Stimulated activated CD4-positive, alpha-beta T cell treated with anti-CD3 and anti-CD28 coated beads, Interleukin-12 subunit alpha, Interleukin-12 subunit beta, amount 100 ng/mL, for 24 hours (primary cell): Measurements from ENCODE around the gene POMGNT2.

Experiments used
- DNase-seq, 2 experiments: peaks; one replicate each; pipeline ENCODE4 v3.0.0-alpha.2; 2020; ENCODE audit warnings: low read depth in 2 of 2

Gene POMGNT2

DNA sequence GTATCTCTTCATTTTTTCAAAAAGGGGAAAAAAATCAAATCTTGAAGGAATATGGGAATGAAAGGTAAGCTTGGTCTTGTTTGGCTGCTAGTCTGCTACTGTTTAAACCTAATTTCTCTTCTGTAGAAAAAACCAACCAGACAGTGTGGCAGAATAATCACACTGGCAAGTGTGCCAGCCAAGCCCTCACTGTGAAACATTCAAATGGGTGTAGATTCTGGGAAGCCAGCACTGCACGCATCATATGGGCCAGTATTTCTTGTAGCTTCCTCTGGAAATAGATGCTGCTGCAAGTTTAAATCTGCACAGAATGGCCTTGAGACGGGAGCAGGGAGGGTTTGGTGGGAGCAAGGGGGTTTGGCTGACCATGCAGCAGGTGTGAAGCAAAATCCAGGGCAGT is 62.1 kb downstream of the POMGNT2 start:
- DNase-seq: no peak

- no peak for DNase-seq
These were observed 62.7 kb downstream of the POMGNT2 start for GRCh38 chr3:43043071-43043766.

DNA sequence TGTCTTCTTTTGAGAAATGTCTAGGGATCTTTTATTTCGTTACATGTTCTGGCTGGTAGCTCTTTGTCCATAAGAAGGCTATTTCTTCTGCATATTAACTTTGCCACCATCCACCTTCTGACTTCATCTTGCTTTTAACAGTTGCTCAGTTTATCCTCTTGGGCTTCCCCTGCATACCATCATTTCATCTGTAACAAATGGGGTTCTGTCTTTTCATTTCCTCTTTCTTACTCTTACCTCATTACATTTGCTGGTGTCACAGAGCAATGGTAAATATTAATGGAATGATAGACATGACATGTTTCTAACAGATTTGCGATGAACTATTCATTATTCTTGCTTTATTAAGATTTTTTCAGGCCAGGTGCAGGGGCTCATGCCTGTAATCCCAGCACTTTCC is 64.4 kb downstream of the POMGNT2 start:
- no peak for DNase-seq

DNA sequence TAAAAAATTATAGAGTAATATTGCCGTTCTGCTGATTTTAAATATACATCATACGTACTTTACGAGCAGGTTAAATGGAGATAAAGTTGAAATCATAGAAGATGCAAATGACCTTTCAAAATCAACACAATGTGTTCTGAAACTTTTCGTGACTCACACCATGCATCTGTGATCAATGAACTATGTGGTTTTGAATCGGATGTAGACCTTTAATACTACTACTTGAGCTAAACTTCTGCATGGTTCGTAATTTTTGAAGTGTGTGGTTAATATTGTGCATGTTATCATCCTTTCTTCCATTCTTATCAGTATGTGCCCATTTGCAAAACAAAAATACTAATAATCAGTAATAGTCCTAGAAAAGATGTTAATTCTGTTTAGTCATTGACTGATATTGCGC is 67.9 kb downstream of the POMGNT2 start:
- DNase-seq: no peak

DNA sequence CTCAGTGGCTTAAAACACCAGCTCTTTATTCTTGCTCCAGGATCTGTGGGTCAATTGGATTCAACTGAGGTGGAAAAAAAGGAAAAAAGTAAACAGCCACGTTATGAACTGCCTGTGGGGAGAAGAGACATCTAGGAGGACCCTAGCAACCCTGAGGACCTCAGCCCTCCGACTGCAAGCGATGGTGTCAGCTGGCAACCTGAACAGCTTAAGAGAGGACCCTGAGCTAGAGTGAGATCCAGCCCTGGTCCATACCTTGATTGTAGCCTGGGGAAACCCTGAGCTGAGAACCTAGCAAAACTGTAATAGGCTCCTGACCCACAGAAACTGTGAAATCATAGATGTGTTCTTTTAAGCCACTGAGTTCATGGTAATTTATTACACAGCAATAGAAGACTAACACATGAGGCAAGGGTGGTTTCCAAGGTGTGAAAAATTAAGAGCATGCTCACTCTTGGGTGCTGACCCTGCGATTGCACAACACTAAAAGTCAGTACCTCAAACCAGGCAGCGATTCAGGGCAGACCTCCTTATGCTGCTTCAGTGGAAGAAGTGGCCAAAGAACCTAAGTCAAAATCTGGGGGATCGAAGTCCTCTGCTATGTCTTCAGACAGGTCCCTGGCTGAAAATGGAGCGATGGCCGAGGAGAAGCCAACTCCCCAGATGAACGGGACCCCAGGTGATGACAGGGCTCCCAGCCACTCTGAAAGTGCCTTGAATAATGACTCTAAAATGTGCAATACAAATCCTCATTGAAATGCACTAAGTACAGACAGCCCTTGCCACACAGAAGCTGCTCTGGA is 69.1 kb downstream of the POMGNT2 start:
- no peak for DNase-seq

DNA sequence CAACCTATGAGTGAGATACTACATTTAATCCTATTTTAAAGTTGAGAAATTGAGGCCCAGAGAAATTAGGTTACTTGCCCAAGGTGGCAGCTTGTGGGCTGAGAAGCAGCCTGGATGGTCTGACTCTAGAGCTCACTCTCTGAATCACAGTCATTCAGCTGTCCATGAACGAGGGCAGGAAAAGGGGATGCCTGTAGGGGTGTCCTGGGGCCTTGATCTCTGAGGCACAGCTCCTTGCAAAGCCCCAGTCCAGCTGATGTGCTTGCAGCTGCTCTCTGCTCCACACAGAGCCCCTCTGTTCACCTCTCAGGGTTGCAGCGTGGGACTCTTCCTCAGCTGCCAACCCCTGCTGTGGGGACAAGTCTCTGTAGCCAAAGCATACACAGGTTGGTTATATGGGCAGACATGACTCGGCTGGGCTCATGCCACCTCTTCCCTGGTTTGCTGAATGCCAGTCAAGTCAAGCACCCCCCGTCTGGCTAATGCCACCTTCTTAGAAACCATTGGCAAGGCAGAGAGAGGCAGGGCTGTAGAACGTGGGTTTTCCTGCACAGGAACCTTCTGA is 70.0 kb downstream of the POMGNT2 start:
- DNase-seq: no peak

DNA sequence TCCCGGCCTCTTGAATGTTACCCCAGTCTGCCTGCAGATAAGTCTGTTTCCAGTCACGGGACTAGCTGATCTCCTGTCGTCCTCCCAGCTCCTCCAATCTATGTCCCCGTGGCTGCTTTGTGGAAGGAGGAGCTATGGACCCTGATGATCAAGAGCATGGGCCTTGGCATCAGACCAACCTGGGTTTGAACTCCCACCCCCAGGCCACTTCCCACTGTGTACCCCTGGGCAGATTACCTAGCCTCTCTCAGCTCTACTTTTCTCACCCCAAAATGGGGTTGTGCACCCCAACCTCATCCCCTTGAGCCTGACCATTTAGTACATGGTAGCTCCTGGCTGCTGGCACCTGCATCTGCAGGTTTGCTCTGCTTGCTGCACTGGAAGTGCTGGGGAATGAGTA is 71.0 kb downstream of the POMGNT2 start:
- no peak for DNase-seq

DNA sequence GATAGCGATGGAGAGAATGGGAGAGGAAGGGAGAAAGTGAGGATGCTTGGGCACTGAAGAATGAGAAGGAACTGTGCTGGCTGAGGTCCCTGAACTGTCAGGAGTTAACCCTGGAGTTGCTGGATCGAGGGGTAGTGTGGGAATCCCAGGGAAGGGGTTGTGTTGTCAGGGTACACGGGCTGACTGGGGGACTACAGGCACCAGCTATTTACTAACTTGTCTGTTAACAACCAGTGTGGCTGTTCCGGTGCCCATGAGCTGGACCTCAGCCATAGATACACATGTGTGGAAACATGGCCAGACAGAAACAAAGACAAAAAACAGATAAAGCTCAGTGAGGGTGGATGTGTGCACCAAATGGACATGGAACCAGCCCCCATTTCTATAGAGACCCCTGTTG is 71.7 kb downstream of the POMGNT2 start:
- no peak for DNase-seq

DNA sequence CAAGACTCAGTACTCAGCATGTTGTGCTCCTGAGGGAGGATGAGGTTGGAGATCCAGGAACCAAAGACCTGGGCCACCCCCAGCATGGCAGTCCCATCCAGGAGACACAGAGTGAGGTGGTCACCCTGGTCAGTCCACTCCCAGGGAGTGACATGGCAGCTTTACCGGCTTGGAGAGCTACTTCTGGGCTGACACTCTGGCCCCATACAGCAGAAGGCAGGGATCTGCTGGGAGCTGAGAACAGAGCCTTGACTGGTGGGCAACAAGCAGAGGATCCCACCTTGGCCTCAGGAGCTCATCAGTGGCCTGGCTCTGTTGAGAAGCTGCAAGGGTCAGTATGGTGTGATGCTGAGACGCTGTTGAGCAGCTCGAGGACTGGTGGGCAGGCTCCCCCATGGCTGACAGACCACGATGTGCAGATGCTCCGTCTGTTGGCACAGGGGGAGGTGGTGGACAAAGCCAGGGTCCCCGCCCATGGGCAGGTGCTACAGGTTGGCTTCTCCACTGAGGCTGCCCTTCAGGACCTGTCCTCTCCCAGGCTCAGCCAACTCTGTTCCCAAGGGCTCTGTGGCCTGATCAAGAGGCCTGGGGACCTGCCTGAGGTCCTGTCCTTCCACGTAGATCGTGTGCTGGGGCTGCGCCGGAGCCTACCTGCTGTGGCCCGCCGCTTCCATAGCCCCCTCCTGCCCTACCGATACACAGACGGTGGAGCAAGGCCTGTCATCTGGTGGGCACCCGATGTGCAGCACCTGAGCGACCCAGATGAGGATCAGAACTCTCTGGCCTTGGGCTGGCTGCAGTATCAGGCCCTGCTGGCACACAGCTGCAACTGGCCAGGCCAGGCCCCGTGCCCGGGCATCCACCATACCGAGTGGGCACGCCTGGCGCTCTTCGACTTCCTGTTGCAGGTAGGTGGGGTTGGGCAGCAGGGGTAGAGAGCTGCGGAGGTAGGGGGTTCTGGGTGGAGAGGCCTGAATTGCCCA is 72.9 kb downstream of the POMGNT2 start:
- DNase-seq: no peak

GRCh38 chr3:43031889-43032545 is 73.9 kb downstream of the POMGNT2 start:
- no peak for DNase-seq

GRCh38 chr3:43031485-43031884 is 74.4 kb downstream of the POMGNT2 start:
- no peak for DNase-seq

DNA sequence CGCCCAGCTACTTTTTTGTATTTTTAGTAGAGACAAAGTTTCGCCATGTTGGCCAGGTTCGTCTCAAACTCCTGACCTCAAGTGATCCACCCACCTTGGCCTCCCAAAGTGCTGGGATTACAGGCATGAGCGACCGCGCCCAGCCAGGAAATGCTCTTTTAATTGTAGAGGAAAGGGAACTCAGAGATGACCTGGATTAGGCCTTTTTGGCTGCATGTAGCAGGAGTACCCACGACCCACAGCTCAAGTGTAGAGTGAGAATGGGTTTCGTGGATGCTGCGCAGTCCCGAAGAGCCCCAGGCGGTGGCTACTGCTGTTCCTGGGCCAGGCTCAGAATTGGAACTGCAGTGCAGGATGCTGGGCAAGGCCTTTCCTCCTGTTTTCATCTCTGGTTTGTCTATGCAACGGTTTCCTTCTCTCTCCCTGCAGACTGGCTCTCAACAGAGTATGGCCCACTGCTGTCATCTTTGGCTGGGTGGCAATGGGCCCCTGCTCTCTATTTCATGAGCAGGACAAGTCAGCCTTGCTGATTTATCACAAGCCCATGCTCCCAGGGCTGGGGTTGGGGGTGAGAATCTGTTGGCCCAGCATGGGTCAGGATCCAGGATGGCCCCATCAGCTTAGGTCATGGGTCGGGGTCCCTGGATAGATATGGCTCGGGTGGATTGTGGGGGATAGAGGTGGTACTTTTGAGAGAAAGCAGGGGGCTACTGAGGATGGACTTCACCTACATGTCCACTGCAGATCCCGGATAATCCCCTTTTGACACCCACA is 75.5 kb downstream of the POMGNT2 start:
- no peak for DNase-seq
